HUDEP-2 (cell line): ENCODE measurements around the gene MCEE.
"Not testable (repeated sequence)": the region's sequence is repeated elsewhere in the genome, so short reads cannot be mapped to it uniquely, and the experiment has no call there.

Experiments used
- DNase-seq, 76 experiments: peaks; one replicate each; lab custom pipeline; 2025; ENCODE audit not compliant: unreplicated experiment in 76 of 76; lab: John Stamatoyannopoulos, UW

Gene MCEE

DNA sequence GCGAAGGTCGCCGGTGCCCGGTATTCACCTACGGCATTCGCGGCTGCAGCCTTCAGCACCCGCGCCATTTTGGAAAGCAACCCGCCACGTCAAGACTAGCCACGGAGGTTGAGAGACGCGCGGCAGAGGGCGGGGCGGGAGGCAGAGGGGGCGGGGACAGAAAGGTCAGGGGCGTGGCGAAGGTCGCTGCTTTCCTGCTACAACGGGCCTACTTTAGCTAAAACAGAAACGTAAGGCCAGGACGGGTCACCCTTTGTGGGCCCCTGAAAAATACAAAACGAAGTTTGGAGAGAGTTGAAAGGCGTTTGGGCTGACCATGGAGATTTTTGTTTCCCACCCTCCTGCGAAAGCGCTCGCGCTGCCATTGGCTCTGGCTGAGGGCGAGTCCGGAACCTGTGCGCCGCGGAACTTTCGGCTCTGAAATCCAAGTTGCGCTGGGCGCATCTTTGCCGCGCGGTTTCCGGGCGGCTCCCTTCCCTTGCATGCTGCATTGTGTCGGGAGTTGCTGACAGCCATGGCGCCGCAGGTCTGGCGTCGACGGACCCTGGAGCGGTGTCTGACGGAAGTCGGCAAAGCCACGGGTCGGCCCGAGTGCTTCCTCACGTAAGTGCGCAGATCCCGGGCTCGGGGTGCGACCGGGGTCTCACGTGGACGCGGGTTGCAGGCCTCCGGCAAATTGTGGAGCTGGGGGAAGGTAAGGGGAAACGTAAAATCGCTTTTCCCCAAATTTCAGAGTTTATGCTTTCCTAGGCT is at the start of gene MCEE, which contains the start of gene MPHOSPH10:
TSS of gene MCEE (minus strand) at position 78 of the 753 bp plus-strand sequence. CDS start at position 68, 10 bp downstream.
TSS of gene MPHOSPH10 (plus strand) at position 483 of the 753 bp plus-strand sequence. CDS start at position 515, 32 bp downstream.
- DNase-seq = peak in 74 of 76 experiments; percentile 14 to 96 (median 82)

DNA sequence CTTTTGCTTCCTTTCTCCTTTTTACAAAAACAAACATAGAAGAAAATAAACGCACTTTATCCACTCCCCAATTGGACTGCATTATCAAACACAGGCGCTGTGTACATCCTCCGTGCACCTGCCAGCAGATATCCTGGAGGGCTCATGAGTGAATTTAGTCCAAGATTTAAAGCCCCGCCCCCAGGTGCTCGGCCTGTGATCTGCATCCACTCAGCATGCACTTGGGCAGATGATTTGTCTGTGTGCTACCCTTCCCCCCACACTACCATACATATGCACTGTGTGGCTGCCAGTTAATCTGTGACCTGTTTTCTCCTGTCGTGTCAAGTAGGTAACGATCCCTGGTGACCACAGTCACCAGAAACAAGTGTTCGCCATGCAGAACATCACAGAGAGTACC is 48.8 kb upstream of the MCEE start:
- not testable (repeated sequence) for DNase-seq

GRCh38 chr2:71174207-71174606 is 44.2 kb upstream of the MCEE start:
- no peak for DNase-seq

GRCh38 chr2:71173096-71173495 is 43.1 kb upstream of the MCEE start:
- DNase-seq = no peak

- DNase-seq = no peak
Observed at GRCh38 chr2:71166812-71167211, 36.8 kb upstream of the MCEE start.

DNA sequence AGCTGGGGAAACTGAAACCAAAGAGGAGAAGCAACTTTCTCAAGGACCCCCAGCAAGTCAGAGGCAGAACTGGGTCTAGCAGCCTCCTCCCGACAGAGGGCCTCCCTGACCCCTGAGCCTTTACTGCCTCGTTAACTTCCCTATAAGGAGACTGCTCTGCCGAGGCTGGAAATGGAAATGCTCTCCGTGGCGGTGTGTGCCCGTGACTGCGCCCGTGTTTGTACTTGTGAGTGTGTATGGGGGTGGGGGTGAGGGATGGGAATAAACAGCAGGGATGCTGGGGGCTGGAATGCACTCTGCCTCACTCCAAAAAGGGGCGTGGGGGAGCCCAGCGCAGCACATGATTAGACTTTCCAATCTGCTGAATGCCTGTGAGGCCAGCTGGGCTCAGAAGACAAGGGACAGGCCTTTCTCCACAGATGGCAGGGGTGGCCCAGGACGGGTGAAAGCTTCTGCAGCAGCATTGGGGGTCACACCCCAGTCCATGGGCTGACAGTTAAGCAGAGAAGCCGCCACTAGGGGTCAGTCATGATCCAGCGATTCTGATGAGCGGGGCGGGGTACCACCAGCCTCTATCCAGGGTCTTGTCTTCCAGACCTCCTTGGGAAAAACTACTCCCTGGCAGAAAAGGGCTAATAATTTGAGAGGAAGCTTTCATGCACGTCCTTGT is 27.2 kb upstream of the MCEE start:
- peak in 46 of 76 experiments; percentile 3 to 64 (median 30) for DNase-seq

- DNase-seq = peak in 10 of 76 experiments; percentile 2 to 61 (median 16)
Observed at GRCh38 chr2:71156573-71156972, 26.5 kb upstream of the MCEE start.

GRCh38 chr2:71155846-71156245 is 25.8 kb upstream of the MCEE start:
- no peak for DNase-seq

DNA sequence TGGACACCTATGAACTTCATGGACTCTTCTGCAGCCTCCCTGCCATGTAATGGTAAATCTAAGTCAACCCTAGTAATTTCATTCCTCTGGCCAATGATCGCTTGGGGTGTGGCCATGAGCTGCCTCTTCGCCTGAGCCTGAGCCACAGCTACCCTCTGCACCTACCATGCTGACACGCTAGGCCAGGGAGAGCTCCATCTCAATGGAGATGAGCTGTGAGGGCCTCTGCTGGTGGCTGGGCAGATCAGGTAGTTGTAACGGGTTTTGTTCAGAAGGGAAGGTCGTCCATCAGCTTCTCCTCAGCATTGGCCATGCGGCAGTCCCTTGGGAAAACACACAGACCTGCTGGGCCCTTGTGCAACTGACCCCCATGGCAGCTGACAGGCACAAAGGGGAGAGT is 24.8 kb upstream of the MCEE start:
- DNase-seq = peak in 42 of 76 experiments; percentile 2 to 77 (median 18)

GRCh38 chr2:71154279-71154678 is 24.2 kb upstream of the MCEE start:
- DNase-seq = no peak

- no peak for DNase-seq
Observed at GRCh38 chr2:71153585-71154224, 23.7 kb upstream of the MCEE start.

- no peak for DNase-seq
Observed at GRCh38 chr2:71151620-71152019, 21.6 kb upstream of the MCEE start.

DNA sequence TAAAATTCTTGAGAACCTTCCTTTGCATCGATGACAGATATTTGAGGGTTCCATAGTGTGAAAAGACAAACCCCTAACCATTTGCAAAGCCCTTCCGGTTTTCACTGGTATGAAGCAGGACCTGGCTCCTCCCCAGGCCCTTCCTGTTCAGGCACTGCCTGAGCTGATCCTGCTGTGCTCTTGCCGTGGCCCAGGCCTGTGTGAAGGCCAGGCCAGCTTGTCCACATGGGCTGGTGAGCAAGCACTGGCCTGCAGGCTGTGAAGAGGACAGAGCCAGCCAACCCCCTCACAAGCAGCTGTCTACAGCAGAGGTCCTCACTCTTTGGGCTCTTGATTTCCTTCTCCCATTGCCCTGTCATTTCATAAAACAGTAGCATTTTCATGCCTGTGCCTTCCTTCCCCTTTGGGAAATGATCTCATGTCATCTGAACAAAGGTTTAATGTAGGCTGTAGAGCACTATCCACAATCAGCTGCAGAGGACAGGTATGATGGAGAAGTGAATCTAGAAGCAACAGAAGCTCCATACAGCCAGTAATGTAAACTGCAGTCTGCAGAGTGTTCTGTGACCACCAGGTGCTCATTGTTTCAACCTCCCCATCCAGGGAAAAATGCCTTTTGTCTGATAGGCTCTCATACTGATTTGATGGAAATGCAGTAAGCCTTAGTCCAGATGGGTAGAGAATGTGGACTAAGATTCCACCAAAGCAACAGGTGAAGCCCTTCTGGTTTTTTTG is 20.2 kb upstream of the MCEE start:
- DNase-seq = no peak

GRCh38 chr2:71148506-71149063 is 18.6 kb upstream of the MCEE start:
- no peak for DNase-seq

DNA sequence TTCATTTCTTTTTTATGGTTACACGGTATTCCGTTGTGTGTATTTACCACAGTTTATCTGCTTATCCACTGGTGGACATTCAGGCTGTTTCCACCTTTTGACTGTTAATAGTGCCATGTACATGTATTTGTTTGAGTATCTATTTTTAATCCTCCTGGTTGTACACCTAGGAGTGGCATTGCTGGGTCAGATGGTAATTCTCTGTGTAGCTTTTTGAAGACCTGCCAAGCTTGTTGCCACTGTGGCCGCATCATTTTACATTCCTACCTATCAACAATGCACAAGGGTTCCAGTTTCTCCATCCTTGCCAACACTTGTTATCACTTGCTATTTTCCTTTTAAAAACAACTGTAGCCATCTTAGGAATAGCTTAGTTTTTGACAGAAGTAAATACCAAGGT is 13.8 kb upstream of the MCEE start:
- DNase-seq = no peak

- no peak for DNase-seq
Observed at GRCh38 chr2:71136174-71136573, 6.1 kb upstream of the MCEE start.

DNA sequence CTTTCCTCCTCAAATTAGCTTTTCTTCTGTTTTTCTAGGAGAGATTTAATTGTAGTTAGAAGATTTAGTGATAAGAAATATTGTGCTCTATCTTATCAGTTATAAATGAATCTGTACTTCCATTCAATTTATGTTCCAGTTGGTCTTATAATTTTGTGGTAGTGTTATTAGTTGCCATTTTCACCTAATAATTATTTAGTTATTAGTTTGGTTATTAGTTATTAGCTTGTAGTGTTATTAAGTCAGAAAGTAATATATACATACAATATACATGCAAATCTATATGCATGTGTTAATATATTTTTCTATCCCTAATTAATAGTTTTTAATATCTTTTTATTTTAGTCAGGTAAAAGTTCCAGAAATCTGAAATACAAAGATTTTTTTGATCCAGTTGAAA is 3.6 kb upstream of the MCEE start:
- DNase-seq = no peak

DNA sequence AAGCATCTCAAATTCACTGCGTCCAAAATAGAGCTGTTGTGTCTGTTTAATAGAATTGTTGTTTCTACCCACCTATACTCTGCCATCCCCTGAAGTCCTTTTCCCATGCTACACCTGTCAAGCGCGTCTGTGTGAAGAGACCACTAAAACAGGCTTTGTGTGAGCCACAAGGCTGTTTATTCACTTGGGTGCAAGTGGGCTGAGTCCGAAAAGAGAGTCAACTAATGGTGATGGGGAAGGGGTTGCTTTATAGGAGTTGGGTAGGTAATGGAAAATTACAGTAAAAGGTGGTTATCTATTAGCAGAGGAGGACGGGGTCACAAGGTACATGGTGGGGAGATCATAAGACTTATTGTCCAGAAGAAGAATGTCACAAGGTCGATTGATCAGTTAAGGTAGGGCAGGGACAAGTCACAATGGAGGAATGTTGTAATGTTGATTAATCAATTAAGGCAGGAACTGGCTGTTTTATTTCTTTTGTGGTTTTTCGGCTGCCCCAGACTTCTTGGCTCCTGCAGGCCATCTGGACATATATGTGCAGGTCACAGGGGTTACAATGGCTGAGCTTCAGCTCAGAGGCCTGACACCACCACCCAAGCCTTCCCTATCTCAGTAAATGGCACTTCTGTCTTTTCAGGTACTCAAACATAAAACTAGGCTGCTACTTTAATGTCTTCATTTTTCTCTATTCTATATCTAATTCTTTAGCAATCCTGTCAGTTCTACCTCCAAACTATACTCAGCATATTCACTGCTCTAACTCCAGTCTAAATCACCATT is 1.5 kb upstream of the MCEE start:
- DNase-seq = not testable (repeated sequence)

- peak in 4 of 76 experiments; percentile 7 to 38 (median 26) for DNase-seq
Observed at GRCh38 chr2:71130905-71131244, 846 bp upstream of the MCEE start.

DNA sequence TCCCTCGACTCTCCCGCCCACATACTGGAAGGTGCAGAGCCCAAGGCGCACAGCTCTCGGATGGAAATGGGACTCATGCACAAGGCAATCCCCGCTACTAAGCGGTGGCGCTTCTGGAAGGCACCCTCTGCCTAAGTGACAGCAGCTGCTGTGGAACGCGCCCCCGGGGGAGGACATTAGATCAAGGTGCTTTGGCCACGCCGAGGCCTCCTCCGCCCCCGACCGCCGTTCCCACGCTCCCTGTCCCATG is 202 bp downstream of the MCEE start:
- DNase-seq = peak in 11 of 76 experiments; percentile 34 to 70 (median 50)
